Ovary (tissue), 9 donors: Measurements from ENCODE around the gene ACTN2. TPM values are rescaled to one million over a fixed set of nuclear protein-coding genes. Genes with fewer than 3 reads are reported as not detected.

Experiments used
- DNase-seq, 5 donors: peaks; one replicate each; pipeline ENCODE4 v3.0.0-alpha.2; 2019 to 2020
- H3K27ac ChIP-seq, 2 donors: fragments of 200-600 bp; one replicate each; pipeline versions ENCODE4 v1.5.1 to v1.8.0; 2019 to 2022
- H3K27me3 ChIP-seq: fragments of 200-600 bp; one replicate; pipeline ENCODE4 v1.8.0; 2022
- H3K36me3 ChIP-seq: fragments of 200-600 bp; sonication (generic); one replicate; pipeline ENCODE4 v1.5.1; 2019
- H3K4me1 ChIP-seq: one replicate; pipeline ENCODE4 v1.8.1; 2013; ENCODE audit warnings: mild to moderate bottlenecking, moderate library complexity; ENCODE audit not compliant: insufficient read depth
- H3K4me3 ChIP-seq: fragments of 200-600 bp; sonication (generic); one replicate; pipeline ENCODE4 v1.5.1; 2017
- H3K9me3 ChIP-seq, 2 donors: fragments of 200-600 bp in 1 of 2; sonication (generic) in 1 of 2; one replicate each; pipeline versions ENCODE4 v1.5.1 to v1.8.1; 2013 to 2019; ENCODE audit warnings: mild to moderate bottlenecking in 1 of 2, moderate library complexity in 1 of 2
- CTCF ChIP-seq, 3 donors: fragments of 450-650 bp in 2 of 3; fragments of 200-600 bp in 1 of 3; IDR thresholded peaks; one replicate each; pipeline versions ENCODE4 v1.5.1 to v1.8.0; 2016 to 2022; ENCODE audit warnings: antibody characterized with exemption in 3 of 3, mild to moderate bottlenecking in 1 of 3
- EP300 ChIP-seq: sonication (generic); formaldehyde crosslinking; IDR thresholded peaks from one replicate; pipeline ENCODE4 v1.6.1; 2017; ENCODE audit warnings: antibody characterized with exemption
- POLR2A ChIP-seq: fragments of 450-650 bp; IDR thresholded peaks from one replicate; pipeline ENCODE4 v1.6.1; 2017; ENCODE audit warnings: antibody characterized with exemption, mild to moderate bottlenecking, moderate library complexity
- WGBS, 3 donors: extraction: QIAGEN DNeasy Blood & Tissue Kit in 1 of 3; methylation state at CpG; one replicate each; pipeline versions ENCODE4 v1.1.5 to v1.1.7; 2013 to 2017; 5-methylcytosine and 5-hydroxymethylcytosine counted together
- intact Hi-C, 4 donors: fragments of 100-400 bp; cut with DNase I; formaldehyde crosslinking; loops; one replicate each; pipeline versions ENCODE4 v1.11.0 to v1.15.1; 2022 to 2023
- polyA plus RNA-seq, 2 donors: library from polyadenylated mRNA; stranded (reverse); fragments of 200-250 nt in 1 of 2; fragments of 350-450 nt in 1 of 2; fragmentation: Illumina TruSeq in 1 of 2; extraction: RNeasy Lipid Tissue Mini Kit (QIAGEN cat#74804) in 1 of 2; gene quantifications; one replicate each; pipeline ENCODE4 v1.2.3, GENCODE V29; 2013 to 2014
- total RNA-seq, 7 donors: library from RNA; depleted of rRNA in 2 of 7; stranded (reverse); fragments of >200 nt in 2 of 7; fragmentation: NEBNext Ultra II Directional in 3 of 7; extraction: Animal tissue kit (Norgen Biotek cat#: 25700) in 3 of 7; gene quantifications; one replicate each; pipeline versions ENCODE4 v1.1.0 to v1.2.4, GENCODE V29; 2016 to 2023
- donor health status: DM: no; HTN: no; CAD: no; lungs with moderate emphysema.
- donor health status: DM: no; HTN: no; CAD: no.
- donor health status: Bipolar disorder and iron deficiency.
- donor health status: DM: yes; HTN: yes; CAD: no.
- donor health status: DM: no; HTN: no; CAD: no.
- donor health status: DM: yes; HTN: yes; CAD: no.

The ACTN2 gene
- total and polyA plus RNA-seq, 9 donors, result 0.34 to 2.7 (median 1.1) TPM

GRCh38 chr1:236692128-236692527, 5.8 kb downstream of the ACTN2 start:
- no peak overlapping the region for H3K27ac ChIP-seq
- TF ChIP-seq CTCF (IDR thresholded peaks at IDR 0.05) (no peak), POLR2A (no peak), EP300 (no peak)
- intact Hi-C loops, result no loop called here
- DNase-seq, result no peak
- H3K36me3 ChIP-seq, result no peaks in the 10 kb centered on the region
- WGBS, 3 donors, result 85 to 96% (median 87%) methylated on average over 3 of the region's 3 CpGs
- H3K9me3 ChIP-seq, result no peaks in the 10 kb centered on the region
- H3K4me3 ChIP-seq, result no peak overlapping the region
- H3K4me1 ChIP-seq, result no peaks in the 10 kb centered on the region
- H3K27me3 ChIP-seq, result no peaks in the 10 kb centered on the region

- Histone ChIP-seq H3K27me3 (no peaks in the 10 kb centered on the region), H3K4me1 (no peaks in the 10 kb centered on the region), H3K4me3 (no peak overlapping the region), H3K36me3 (no peaks in the 10 kb centered on the region), H3K9me3 (no peaks in the 10 kb centered on the region), H3K27ac (no peak overlapping the region)
- intact Hi-C loops, result no loop called here
- no peak for DNase-seq
- TF ChIP-seq POLR2A, result no peak
- TF ChIP-seq CTCF (IDR thresholded peaks at IDR 0.05), result no peak
- TF ChIP-seq EP300, result no peak
- WGBS, 3 donors, result 25 to 29% (median 28%) methylated on average over 10 of the region's 10 CpGs
Measured at GRCh38 chr1:236692742-236693141, 6.4 kb downstream of the ACTN2 start.

GRCh38 chr1:236699366-236699765, 13.1 kb downstream of the ACTN2 start:
- no peak for DNase-seq
- Histone ChIP-seq H3K36me3 (no peaks in the 10 kb centered on the region), H3K4me1 (no peaks in the 10 kb centered on the region), H3K27me3 (no peaks in the 10 kb centered on the region), H3K27ac (no peak overlapping the region), H3K9me3 (no peaks in the 10 kb centered on the region), H3K4me3 (no peak overlapping the region)
- intact Hi-C loops, result no loop called here
- TF ChIP-seq EP300, result no peak
- no peak for TF ChIP-seq CTCF (IDR thresholded peaks at IDR 0.05)
- no peak for TF ChIP-seq POLR2A
- 12 to 30% (median 19%) methylated on average over 6 of the region's 6 CpGs for WGBS, 3 donors

- Histone ChIP-seq H3K27me3 (no peaks in the 10 kb centered on the region), H3K27ac (no peak overlapping the region), H3K4me3 (no peak overlapping the region), H3K9me3 (no peaks in the 10 kb centered on the region), H3K36me3 (no peaks in the 10 kb centered on the region), H3K4me1 (no peaks in the 10 kb centered on the region)
- no peak for DNase-seq
- WGBS, 3 donors, result 50 to 69% (median 60%) methylated on average over 2 of the region's 2 CpGs
- TF ChIP-seq EP300, result no peak
- no peak for TF ChIP-seq POLR2A
- TF ChIP-seq CTCF (IDR thresholded peaks at IDR 0.05), result no peak
- intact Hi-C loops, result no loop called here
Measured at GRCh38 chr1:236700903-236701302, 14.6 kb downstream of the ACTN2 start.

GRCh38 chr1:236701782-236702181, 15.5 kb downstream of the ACTN2 start:
- 95 to 97% (median 96%) methylated on average over 3 of the region's 3 CpGs for WGBS, 3 donors
- no peak overlapping the region for H3K4me3 ChIP-seq
- TF ChIP-seq EP300, result no peak
- no peak for TF ChIP-seq CTCF (IDR thresholded peaks at IDR 0.05)
- no peak for TF ChIP-seq POLR2A
- no peak for DNase-seq
- no peak overlapping the region for H3K27ac ChIP-seq
- no peaks in the 10 kb centered on the region for H3K27me3 ChIP-seq
- H3K4me1 ChIP-seq, result no peaks in the 10 kb centered on the region
- intact Hi-C loops, result no loop called here
- H3K9me3 ChIP-seq, result no peaks in the 10 kb centered on the region
- H3K36me3 ChIP-seq, result no peaks in the 10 kb centered on the region
